OCI-LY1 (cell line): Measurements from ENCODE around the gene DEGS1.

Source experiments
- H2AFZ ChIP-seq: fragments of 200-600 bp; sonication (generic), shearing (Covaris generic); 2 replicates; pipeline ENCODE4 v1.6.0; 2014; ENCODE audit warnings: antibody characterized with exemption, mild to moderate bottlenecking, low read length
- H3F3A ChIP-seq: fragments of 200-600 bp; sonication (generic), shearing (Covaris generic); 2 replicates; pipeline ENCODE4 v1.6.0; 2014; ENCODE audit warnings: mild to moderate bottlenecking, antibody characterized with exemption, low read length, moderate library complexity; ENCODE audit not compliant: insufficient read depth
- H3K27ac ChIP-seq: fragments of 200-600 bp; sonication (generic); 2 replicates; pipeline ENCODE4 v1.5.1; 2014; ENCODE audit warnings: low read length, mixed run types, mild to moderate bottlenecking, low read depth; ENCODE audit not compliant: poor library complexity, severe bottlenecking
- H3K27me3 ChIP-seq: fragments of 200-600 bp; sonication (generic); 2 replicates; pipeline ENCODE4 v1.6.0; 2014; ENCODE audit warnings: antibody characterized with exemption, mild to moderate bottlenecking, low read length, moderate library complexity; ENCODE audit not compliant: insufficient read depth
- H3K36me3 ChIP-seq: fragments of 200-600 bp; sonication (generic); 2 replicates; pipeline ENCODE4 v1.6.1; 2014; ENCODE audit warnings: mild to moderate bottlenecking, antibody characterized with exemption, low read length, moderate library complexity, mixed read lengths; ENCODE audit not compliant: insufficient read depth
- H3K4me1 ChIP-seq: fragments of 200-600 bp; sonication (generic); 2 replicates; pipeline ENCODE4 v1.5.1; 2014; ENCODE audit warnings: mild to moderate bottlenecking, low read length, moderate library complexity; ENCODE audit not compliant: insufficient read depth, severe bottlenecking
- H3K4me2 ChIP-seq: fragments of 200-600 bp; sonication (generic), shearing (Covaris generic); 2 replicates; pipeline ENCODE4 v1.6.1; 2014; ENCODE audit warnings: low read length
- H3K4me3 ChIP-seq: fragments of 200-600 bp; sonication (generic); 2 replicates; pipeline ENCODE4 v1.5.1; 2014; ENCODE audit warnings: low read length, low read depth, mild to moderate bottlenecking, mixed read lengths; ENCODE audit not compliant: poor library complexity, severe bottlenecking
- H3K79me2 ChIP-seq: fragments of 200-600 bp; shearing (Covaris generic); 2 replicates; pipeline ENCODE4 v1.6.1; 2016; ENCODE audit warnings: mixed run types, low read length, mixed read lengths; ENCODE audit not compliant: insufficient read depth
- H3K9ac ChIP-seq: fragments of 200-600 bp; sonication (generic), shearing (Covaris generic); 2 replicates; pipeline ENCODE4 v1.6.1; 2014; ENCODE audit warnings: mild to moderate bottlenecking, low read length, mixed read lengths
- H3K9me2 ChIP-seq: fragments of 200-600 bp; sonication (generic), shearing (Covaris generic); 2 replicates; pipeline ENCODE4 v1.6.1; 2014; ENCODE audit warnings: low read depth, mild to moderate bottlenecking, low read length, mixed read lengths
- H3K9me3 ChIP-seq: fragments of 200-600 bp; shearing (Covaris generic); 2 replicates; pipeline ENCODE4 v1.6.1; 2014; ENCODE audit warnings: low read length, mixed read lengths
- H4K20me1 ChIP-seq: fragments of 200-600 bp; sonication (generic), shearing (Covaris generic); 2 replicates; pipeline ENCODE4 v1.6.0; 2016; ENCODE audit warnings: mild to moderate bottlenecking, low read length; ENCODE audit not compliant: insufficient read depth
- CTCF ChIP-seq: fragments of 200-600 bp; sonication (generic), shearing (Covaris generic); IDR thresholded peaks from 2 replicates; pipeline ENCODE4 v1.5.1; 2017; ENCODE audit warnings: mild to moderate bottlenecking, antibody characterized with exemption, low read length, moderate library complexity, mixed read lengths
- EZH2 ChIP-seq: fragments of 200-600 bp; sonication (generic), shearing (Covaris generic); IDR thresholded peaks from 2 replicates; pipeline ENCODE4 v1.8.0; 2017; ENCODE audit warnings: borderline replicate concordance, mixed run types, mild to moderate bottlenecking, antibody characterized with exemption, low read length, moderate library complexity, mixed read lengths

The DEGS1 gene

GRCh38 chr1:224172229-224172628 lies 10.8 kb upstream of the DEGS1 start:
- H4K20me1 ChIP-seq: no peaks in the 10 kb centered on the region
- no peak overlapping the region for H2AFZ ChIP-seq
- no peak overlapping the region for H3K9ac ChIP-seq
- H3K4me2 ChIP-seq: no peak overlapping the region
- peaks cover 8% of the 10 kb centered on the region; the same call in 1 of the 2 replicates for H3K27me3 ChIP-seq
- no peak overlapping the region for H3K4me3 ChIP-seq
- no peak for TF ChIP-seq CTCF
- TF ChIP-seq EZH2: no peak
- H3K27ac ChIP-seq: no peak overlapping the region
- no peaks in the 10 kb centered on the region for H3K9me3 ChIP-seq
- H3K36me3 ChIP-seq: no peaks in the 10 kb centered on the region
- no peaks in the 10 kb centered on the region for H3F3A ChIP-seq
- H3K79me2 ChIP-seq: no peaks in the 10 kb centered on the region
- H3K9me2 ChIP-seq: no peaks in the 10 kb centered on the region
- H3K4me1 ChIP-seq: peaks cover 4% of the 10 kb centered on the region

GRCh38 chr1:224173523-224173922 lies 9.5 kb upstream of the DEGS1 start:
- Histone ChIP-seq H3K4me2 (no peak overlapping the region), H3K27ac (no peak overlapping the region), H3K9ac (no peak overlapping the region)

GRCh38 chr1:224175617-224176016 lies 7.4 kb upstream of the DEGS1 start:
- Histone ChIP-seq H3K4me1 (no peaks in the 10 kb centered on the region), H3F3A (no peaks in the 10 kb centered on the region), H3K36me3 (no peaks in the 10 kb centered on the region), H3K4me3 (no peak overlapping the region), H3K27ac (no peak overlapping the region), H3K9me2 (no peaks in the 10 kb centered on the region), H4K20me1 (no peaks in the 10 kb centered on the region), H3K4me2 (no peak overlapping the region), H3K9me3 (no peaks in the 10 kb centered on the region), H3K9ac (no peak overlapping the region), H3K27me3 (peaks cover 8% of the 10 kb centered on the region; the same call in 1 of the 2 replicates), H2AFZ (no peak overlapping the region), H3K79me2 (no peaks in the 10 kb centered on the region)
- TF ChIP-seq EZH2 (no peak), CTCF (no peak)

More at GRCh38 chr1:224173523-224173922, 9.5 kb upstream of the DEGS1 start:
- Histone ChIP-seq H3K9me3 (no peaks in the 10 kb centered on the region), H3K4me3 (no peak overlapping the region), H3K79me2 (no peaks in the 10 kb centered on the region), H3F3A (no peaks in the 10 kb centered on the region), H3K27me3 (peaks cover 8% of the 10 kb centered on the region; the same call in 1 of the 2 replicates), H3K9me2 (no peaks in the 10 kb centered on the region), H4K20me1 (no peaks in the 10 kb centered on the region), H3K4me1 (peaks cover 4% of the 10 kb centered on the region), H2AFZ (no peak overlapping the region), H3K36me3 (no peaks in the 10 kb centered on the region)
- TF ChIP-seq EZH2: no peak
- no peak for TF ChIP-seq CTCF
